ENCODE results near the gene MFSD6.

The MFSD6 gene

DNA sequence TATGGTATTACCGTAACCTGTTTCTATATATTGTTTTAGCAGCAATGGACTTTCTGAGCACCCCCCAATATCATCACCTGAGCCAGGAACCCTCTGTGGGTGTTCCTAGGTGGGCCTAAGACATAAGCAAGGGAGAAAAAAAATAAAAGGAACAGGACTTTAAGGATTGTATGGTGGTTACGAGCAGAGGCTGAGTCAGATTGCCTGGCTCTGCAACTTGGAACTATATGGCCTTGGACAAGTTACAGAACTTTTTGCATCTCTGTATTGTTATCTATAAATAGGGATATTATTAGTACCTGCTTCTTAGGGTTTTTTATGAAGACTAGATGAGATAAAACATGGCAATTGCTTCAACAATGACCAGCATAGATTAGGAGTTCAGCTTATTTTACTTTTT is 34.9 kb downstream of the MFSD6 start:
- DNase-seq = no peak

DNA sequence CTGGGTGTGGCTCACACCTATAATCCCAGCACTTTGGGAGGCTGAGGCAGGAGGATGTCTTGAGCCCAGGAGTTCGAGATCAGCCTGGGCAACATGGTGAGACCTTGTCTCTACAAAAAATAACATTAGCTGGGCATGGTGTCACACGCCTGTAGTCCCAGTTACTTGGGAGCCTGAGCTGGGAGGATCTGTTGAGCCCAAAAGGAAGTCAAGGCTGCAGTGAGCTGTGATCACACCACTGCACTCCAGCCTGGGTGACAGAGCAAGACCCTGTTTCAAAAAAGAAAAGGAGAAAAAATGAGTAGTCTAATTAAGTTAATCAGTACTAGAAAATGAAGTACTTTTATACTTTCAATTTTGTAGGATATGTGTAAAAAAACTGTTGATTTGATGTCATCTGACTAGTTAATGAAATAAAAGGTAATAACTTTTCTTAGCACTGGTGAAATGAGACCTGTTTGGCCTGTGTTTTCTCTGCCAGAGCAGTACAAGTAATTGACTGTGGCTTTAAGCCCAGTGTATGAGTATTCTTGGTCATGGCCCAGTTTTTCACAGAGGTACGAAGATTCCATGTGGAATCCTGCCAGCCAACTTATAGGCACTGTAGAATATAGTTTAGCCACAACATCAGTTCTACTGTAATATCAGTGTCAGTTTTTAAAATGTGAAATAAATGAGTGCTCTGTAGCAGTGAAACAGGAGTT is 35.8 kb downstream of the MFSD6 start:
- DNase-seq = no peak

DNA sequence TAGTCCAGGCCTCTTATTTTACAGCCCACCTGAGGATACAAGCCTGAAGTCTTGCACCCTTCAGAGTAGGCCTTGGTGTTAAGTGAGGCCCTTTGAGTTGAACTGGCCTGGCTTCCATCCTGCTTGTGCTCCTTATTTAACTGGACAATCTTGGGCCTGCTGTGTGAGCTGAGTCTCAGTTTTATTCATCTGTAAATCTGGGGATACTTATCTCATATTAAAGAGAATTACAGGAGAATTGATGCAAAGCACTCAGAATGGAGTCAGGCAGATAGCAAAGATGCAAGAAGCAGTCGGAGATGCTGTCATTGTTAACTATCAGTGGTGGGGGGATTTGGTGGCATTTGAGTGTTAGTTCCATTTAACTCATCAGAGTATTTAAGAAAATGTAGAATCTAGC is 36.8 kb downstream of the MFSD6 start:
- no peak for DNase-seq

DNA sequence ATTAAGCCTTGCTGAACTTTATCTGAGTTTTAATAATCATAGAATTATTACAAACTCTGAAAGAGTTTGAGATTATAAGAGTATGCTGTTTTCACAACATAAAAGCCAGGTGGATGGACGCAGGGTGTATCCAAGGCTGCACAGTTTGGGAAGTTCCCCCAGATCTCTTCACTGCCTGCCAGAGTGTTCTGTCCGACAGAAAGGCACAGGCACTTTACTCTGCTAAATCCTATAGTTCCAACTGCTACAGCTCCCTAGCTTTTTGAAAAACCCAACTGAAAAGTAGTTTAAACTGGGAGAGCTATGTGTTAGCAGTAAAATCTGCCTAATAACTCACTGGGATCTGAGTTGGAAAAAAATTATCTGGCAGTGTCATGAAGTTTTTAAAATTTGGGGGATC is 38.0 kb downstream of the MFSD6 start:
- DNase-seq = no peak

DNA sequence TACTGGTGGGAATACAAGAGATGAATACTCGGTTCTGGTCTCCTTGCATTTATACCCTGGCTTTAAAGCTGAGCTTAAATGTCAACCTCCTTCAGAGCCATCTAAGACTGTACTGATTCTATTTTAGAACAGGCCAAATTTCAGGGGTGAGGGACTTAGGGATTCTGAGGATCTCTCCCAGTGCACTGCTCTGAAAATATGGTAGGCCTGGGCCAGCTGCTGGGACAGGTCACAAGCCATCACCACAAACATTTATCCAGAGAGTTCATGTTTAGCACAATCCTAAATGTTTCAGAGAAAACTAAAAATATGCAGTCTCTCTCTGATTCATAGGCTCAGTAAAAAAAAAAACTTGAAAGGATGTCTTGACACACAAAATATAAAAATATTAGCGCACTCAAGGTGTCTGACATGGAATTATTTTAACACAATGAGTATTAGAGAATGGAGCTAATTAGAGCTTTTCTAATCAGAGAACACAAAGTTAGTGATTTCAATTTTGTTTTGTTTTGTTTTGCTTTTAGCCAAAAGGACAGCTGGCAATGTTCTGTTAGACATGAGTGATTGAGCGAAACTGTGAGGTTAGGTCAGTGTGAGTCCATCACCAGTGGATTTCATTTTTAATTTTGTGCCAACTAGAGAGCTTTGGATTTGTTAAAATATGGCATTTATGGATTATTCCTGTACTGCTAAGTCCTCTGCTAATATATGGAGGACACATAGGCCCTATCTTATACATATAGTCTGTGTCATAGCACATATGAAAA is 38.8 kb downstream of the MFSD6 start:
- no peak for DNase-seq

DNA sequence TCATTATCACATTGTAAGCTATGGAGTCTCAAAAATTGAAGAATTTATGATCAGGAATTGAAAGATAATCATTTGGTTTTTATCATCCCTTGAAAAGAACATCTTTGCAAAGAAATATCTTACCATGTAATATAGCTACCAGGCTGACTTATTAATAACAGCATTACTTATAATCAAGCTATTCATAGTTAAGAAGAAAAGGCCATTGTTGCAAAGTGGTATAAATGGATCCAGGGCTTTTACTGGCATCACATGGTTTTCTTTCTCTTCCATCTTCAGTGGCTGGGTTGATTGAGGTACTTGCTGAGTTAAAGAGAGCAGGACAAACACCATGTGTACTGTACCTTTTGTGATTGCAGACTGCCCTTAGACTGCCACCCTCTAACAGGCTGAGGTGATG is 39.6 kb downstream of the MFSD6 start:
- no peak for DNase-seq

DNA sequence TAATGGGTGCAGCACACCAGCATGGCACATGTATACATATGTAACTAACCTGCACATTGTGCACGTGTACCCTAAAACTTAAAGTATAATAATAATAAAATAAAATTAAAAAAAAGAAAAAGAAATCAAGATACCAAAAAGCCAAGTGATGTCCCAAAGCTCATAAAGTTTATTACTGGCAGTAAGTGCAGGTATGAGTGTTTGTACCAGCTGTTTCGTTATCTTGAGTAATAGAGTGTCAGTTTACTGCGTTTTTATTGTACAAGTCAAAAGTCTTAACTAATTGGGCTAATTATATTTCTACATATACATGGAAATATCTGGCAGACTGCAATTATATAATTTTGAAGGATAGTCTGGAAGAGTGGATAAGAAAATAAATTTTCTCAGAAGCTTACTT is 41.8 kb downstream of the MFSD6 start:
- no peak for DNase-seq

DNA sequence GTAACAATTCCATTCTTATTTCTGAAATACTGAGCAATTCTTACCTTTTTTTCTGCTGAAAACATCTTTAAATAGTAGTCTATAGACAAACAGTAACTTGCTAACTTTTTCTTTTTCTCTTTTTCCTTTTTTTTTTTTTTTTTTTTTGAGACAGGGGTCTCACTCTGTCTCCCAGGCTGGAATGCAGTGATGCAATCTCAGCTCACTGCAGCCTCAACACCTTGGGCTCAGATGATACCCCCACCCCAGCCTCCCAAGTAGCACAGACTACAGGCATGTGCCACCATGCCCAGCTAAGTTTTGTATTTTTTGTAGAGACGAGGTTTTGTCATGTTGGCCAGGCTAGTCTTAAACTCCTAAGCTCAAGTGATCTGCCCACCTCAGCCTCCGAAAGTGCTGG is 42.2 kb downstream of the MFSD6 start:
- no peak for DNase-seq

DNA sequence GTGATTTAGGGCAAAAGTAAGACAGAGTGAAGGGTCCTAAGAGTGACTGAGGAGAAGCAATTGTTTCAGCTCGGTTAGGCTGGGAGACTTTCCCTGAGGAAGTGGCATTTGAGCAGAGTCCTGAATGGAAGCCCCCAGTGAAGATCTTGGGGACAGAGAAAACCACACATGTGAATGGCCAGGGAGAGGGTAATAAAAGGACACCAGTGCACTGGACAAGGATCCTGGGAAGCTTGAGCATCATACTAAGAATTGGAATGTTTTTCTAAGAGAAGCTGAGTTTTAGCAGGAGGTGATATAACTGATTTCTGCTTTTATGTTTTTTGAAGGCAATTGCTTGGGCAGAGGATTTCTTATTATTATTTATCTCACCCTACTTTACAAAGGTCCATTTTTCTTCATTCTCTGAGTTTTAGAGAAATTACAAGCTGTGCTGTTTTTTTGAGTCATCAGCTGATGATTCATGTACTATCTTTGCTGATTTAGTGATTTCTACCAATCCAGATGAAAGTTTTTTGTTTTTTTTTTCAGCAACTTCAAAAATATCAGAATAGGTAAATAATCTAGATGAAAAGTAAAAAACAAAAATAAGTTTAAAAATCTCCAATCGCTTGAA is 43.5 kb downstream of the MFSD6 start:
- DNase-seq = no peak

DNA sequence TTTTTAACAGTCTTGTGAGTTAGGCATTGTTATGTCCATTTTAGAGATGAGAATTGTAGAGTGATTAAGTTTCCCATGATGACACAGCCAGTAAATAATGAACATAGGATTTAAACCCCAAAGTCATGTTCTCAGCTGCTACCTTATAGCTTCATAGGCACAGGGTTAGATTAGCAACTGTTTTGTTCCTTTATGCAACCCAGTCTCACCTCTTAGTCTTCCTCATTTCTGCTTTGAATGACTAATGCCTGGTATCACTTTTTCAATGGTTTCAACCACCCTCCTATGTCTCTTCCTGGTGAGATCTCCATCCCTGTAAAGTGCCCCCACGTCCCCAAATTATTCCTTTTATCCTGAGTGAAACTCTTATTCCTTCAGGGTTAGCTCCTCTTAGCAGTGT is 44.3 kb downstream of the MFSD6 start:
- DNase-seq = no peak

DNA sequence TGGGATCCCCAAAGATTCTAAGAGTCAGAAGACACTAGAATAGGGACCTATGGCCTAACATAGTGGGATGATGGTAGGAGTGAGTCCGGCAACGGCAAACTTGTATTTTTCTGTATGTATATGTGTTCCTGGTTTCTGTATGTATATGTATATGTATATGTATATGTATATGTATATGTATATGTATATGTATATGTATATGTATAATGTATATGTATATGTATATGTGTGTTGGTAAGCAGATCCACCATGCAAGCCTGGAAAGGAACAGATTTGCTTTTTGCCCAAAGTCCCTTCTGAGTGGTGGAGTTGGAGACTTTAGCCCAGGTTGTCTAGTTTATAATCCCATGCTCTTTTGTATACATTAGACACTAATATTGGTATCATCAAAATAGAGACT is 46.6 kb downstream of the MFSD6 start:
- no peak for DNase-seq

DNA sequence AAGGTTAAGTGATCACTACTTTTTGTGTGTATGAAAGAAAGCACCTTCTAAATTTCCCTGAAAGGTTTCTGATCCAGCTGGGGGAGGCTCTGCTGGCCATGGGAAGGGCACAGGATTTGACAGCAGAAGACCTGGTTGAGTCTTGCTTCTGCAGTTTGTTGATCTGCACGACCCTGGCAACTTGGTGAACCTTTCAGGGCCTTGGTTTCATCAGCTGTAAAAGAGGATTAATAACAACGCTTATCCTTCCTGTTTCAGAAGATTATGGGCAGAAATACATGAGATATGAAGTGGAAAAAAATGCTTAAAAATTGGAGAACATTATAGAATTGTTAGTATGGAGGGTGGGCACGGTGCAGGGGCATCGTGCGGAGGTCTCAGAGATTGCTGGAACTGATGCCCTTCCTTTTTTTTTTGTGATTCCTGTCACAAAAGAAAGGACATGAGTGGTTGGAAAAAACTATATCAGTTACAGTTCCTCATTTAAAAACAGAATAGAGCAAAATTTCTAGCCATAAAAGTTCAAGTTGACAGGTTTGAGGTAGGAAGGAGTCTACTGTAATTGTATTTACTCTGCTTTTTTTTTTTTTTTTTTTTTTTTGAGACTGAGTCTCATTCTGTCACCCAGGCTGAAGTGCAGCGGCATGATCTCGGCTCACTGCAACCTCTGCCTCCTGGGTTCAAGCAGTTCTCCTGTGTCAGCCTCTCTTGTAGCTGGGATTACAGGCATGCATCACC is 47.4 kb downstream of the MFSD6 start:
- no peak for DNase-seq

DNA sequence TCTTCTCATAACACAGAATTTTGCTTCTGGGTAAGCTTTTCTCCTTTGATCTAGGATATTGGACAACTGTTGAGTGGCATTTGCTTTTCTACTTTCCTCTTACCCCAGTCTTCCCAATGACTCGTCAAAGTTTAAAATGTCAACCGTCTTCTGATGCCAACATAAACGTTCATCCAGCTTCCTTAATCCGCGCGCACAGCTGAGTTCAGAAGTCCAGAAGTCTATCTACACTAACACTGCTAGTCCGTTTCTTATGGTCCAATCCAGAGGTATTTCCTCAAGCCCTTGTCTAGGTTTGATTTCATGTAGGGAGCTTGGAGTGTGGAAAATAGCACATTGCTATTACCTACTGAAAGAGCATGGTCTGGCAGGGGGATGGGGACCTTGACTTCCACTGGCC is 48.7 kb downstream of the MFSD6 start:
- DNase-seq = no peak

DNA sequence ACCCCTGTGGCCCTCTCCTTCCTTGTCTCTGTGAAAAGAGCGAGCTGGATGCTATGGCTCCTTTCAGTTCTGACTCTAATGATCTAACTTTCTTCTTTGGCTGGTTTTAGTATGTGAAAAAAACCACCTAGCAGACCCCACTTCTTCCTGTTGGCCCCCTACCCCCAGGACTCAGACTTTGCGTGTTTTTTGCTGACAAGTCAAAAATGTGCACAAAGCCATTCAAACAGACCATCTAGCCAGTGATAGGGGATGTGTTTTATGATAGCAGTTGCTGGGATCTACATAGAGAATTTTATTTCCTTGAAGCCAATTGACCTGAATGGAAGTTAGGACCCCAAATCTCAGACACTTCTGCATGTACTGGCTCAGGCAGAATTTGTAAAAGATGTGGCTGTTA is 49.1 kb downstream of the MFSD6 start:
- DNase-seq = no peak

DNA sequence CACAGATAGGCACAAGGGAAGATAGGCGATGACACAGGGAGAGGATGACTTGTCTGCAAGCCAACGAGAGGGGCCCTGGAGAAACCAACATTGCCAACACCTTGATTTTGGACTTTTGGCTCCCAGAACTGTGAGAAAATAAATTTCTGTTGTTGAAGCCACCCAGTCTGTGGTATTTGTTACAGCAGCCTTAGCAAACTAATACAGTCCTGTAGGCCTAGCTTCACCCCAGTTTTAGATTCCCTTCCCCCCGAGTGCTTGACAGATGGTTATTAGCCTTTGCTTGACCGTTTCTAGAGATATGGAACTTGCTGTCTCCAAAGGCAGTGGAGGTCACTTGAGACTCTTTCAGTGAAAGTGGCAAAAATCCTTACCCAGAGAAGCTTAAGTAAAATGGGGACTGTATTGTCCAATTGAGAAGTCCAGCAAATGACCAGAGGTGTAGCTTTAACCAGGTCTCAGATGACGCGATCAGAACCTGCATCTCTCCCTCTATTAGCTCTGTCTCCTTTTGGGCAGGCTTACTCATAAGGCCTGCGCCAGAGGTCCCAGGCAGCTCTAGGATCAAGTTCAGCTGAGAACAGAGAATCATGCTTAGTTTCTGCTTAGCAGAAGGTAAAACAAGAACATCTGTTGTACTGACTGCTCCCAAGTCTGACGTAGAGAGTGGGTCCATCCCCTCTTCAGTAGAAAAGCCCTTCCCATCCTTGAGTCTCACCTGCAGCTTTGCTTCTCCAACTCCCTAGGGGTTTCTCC is 50.4 kb downstream of the MFSD6 start:
- DNase-seq = no peak

DNA sequence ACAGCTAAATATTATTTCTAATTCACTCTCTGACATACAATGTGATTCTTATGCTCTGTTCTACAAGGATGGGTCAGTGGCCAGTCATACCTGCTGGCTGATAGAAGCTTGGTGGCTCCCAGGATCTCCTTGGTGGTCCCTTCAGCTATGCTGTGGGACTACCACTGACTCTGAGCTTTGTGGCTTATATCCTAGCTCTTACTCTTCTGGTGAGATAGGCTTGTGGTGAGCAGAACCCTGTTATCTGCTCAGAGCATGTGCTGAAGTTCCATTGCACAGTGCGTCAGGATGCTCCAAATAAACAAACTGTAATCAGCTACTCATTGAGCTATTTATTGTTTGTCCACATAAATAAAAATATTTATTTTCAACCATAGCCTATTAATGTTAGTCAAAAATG is 51.7 kb downstream of the MFSD6 start:
- DNase-seq = no peak

DNA sequence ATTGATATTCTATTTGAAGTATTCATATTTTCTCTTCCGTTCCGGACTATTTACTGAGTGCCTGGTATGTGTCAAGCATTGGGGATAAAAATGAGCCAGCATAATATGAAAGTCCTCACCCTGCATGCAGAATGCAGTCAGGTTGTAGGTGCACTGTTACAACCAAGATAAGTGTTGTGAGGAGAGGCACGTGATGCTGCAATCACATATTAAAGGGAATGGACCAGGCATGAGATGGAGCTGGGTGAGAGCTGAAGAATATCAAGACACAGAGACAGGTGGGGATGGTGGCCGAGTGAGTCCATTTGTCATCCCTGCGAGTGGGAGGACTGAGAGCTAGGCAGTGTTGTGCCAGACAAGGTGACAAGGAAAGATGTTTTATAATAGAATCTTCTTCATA is 52.3 kb downstream of the MFSD6 start:
- no peak for DNase-seq

DNA sequence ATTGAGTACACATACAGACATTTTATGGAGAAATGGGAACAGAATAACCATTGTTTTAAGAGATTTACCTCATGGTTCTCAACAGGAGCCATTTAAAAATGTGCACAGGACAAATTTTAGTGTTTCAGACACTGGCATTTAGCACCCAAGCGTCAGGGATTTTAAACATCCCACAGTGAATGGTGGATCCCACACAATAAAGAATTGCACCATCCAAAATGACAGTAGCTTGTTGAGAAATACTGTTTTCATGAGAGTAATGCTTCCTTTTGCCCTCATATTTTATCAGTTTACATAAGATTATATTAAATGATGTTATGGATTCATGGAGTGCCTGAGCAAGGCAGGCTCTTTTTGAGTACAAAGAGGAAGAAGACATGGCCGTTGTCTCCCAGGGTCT is 54.0 kb downstream of the MFSD6 start:
- DNase-seq = no peak

DNA sequence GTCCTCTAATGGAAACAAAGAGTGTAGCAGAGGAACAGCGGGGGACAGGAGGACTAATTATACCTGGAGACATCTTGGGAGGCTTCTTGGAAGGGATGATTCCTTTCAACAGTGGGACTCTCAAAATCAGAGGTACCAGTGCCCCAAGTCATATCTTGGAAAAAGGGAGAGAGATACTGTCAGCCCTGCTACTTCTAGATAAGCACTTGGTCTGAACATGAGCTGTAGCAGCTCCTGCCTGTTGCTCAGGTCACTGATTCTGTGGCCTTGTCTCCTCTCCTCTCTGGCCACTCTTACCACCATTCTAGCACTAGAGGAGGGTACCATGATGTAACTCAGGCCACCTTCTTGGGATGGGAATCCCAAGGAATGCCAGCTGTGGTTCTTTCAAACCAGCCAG is 54.5 kb downstream of the MFSD6 start:
- no peak for DNase-seq

DNA sequence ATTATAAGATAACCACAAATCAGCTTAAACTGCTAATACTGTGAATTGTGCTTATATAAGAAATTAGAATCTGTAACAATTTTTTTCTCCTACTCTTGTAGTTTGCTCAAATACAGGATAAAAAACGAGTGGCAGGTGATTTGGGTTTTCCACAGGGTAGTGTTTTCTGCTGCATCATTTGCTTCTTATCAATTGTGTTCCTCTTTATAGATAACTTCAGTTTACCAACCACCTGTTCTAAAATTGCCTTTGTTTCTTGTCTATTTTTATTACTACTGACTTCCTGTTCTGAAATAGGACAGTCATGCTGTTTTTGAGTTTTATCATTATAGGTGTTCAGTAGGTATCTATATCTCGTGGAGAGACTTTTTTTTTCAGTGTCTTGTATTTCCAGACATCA is 56.9 kb downstream of the MFSD6 start:
- DNase-seq = no peak

DNA sequence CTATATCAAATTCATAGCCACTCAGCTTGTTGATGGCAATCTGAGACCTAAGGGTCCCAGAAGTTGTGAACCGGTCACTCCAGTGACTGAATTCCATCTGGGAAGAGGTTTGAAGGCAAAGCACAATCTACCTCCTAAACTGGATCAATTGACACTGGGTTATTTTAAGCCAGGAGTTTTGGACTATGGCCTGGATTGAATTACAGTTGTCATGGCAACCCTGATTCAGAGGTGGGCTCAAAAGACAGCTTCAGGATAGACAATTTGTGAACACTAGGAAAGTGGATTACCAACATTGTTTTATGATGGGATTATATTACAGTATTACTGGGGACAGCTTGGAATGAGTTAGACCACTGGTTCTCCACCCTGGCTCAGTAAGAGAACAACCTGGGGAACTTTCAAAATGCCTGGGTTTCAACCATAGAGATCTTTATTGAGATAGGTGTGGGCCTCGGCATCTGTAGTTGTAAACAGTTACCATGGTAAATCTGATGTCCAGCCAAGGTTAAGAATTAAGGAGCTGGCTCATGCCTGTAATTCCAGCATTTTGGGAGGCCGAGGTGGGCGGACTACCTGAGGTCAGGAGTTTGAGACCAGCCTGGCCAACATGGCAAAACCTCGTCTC is 58.8 kb downstream of the MFSD6 start:
- no peak for DNase-seq

DNA sequence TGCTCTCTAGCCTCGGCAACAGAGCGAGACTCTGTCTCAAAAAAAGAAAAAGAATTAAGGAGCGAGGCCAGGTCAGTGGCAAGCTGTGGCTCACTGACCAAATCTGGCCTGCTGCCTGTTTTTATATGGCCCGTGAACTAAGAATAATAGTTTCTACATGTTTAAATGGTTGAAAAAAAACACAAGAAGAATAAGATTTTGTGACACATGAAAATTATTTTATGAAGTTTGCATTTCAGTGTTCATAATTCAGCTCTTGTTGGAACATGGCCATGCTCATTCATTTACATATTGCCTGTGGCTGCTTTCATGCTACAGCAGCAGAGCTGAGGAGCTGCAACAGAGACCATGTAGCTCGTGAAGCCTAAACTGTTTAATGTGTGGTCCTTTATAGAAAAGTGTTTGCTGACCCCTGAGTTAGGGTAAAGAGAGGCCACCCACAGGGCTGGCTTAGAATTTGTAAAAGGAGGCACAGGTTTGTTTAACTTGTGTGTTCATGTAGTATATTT is 59.5 kb downstream of the MFSD6 start:
- DNase-seq = no peak

All from activated T-cell treated with anti-CD3 and anti-CD28 coated beads, Interleukin-2, amount 50 U/mL, for 1 hour (primary cell).